Measurements from ENCODE around the gene ALOX15. TPM values are rescaled to one million over a fixed set of nuclear protein-coding genes. Genes with fewer than 3 reads are reported as not detected.

The ALOX15 gene
- total RNA-seq, 1 experiment from 2014 or later: not detected

Small RNA genes within 50 kb of the gene (small RNA-seq; reads per million reads assigned to genes)
- not detected for gene RNU6-955P

Other genes with a start within 250 kb of the ALOX15 start
- 0.63 and 0.64 TPM in 2 replicates for gene SPNS3, start 207.7 kb downstream of the ALOX15 start, total RNA-seq (2014; rRNA removed; shearing (Covaris generic))
- 0.27 and 0.33 TPM in 2 replicates for gene SPNS2, start 142.8 kb downstream of the ALOX15 start, total RNA-seq (2014; rRNA removed; shearing (Covaris generic))
- 117 and 129 TPM in 2 replicates for gene MYBBP1A, start 86.3 kb downstream of the ALOX15 start, total RNA-seq (2014; rRNA removed; shearing (Covaris generic))
- not detected in 2 replicates for gene GGT6, start 81.1 kb downstream of the ALOX15 start, total RNA-seq (2014; rRNA removed; shearing (Covaris generic))
- not detected in 2 replicates for gene SMTNL2, start 57.1 kb downstream of the ALOX15 start, total RNA-seq (2014; rRNA removed; shearing (Covaris generic))
- 28.0 and 34.2 TPM in 2 replicates for gene PELP1, start 62.5 kb upstream of the ALOX15 start, total RNA-seq (2014; rRNA removed; shearing (Covaris generic))
- 22.1 and 27.4 TPM in 2 replicates for gene ARRB2, start 69.0 kb upstream of the ALOX15 start, total RNA-seq (2014; rRNA removed; shearing (Covaris generic))
- gene MED11, start 89.8 kb upstream of the ALOX15 start, total RNA-seq (2014; rRNA removed; shearing (Covaris generic)): 28.9 and 35.8 TPM in 2 replicates
- gene ZMYND15, start 98.2 kb upstream of the ALOX15 start, total RNA-seq (2014; rRNA removed; shearing (Covaris generic)): not detected in 2 replicates
- 0.40 and 1.0 TPM in 2 replicates for gene CXCL16, start 98.2 kb upstream of the ALOX15 start, total RNA-seq (2014; rRNA removed; shearing (Covaris generic))
- gene TM4SF5, start 130.2 kb upstream of the ALOX15 start, total RNA-seq (2014; rRNA removed; shearing (Covaris generic)): not detected in 2 replicates
- not detected in 2 replicates for gene VMO1, start 144.7 kb upstream of the ALOX15 start, total RNA-seq (2014; rRNA removed; shearing (Covaris generic))
- gene GLTPD2, start 147.3 kb upstream of the ALOX15 start, total RNA-seq (2014; rRNA removed; shearing (Covaris generic)): not detected in 2 replicates
- gene PSMB6, start 154.5 kb upstream of the ALOX15 start, total RNA-seq (2014; rRNA removed; shearing (Covaris generic)): 235 and 261 TPM in 2 replicates
- 12.8 and 13.1 TPM in 2 replicates for gene PLD2, start 165.5 kb upstream of the ALOX15 start, total RNA-seq (2014; rRNA removed; shearing (Covaris generic))
- 27.1 and 28.7 TPM in 2 replicates for gene MINK1, start 191.7 kb upstream of the ALOX15 start, total RNA-seq (2014; rRNA removed; shearing (Covaris generic))

All from HT1080 (cell line).